Tongue (tissue), 2 donors: ENCODE data around the gene SEMA5A. TPM values are rescaled to one million over a fixed set of nuclear protein-coding genes. Genes with fewer than 3 reads are reported as not detected.

Experiments used
- small RNA-seq: library from RNA; depleted of rRNA; stranded (forward); fragments of <200 nt; gene quantifications from one replicate; pipeline ENCODE3, GENCODE V24; 2014; ENCODE audit warnings: low replicate concordance
- total RNA-seq: library from RNA; depleted of rRNA; stranded (reverse); fragments of >200 nt; gene quantifications from one replicate; pipeline ENCODE4 v1.2.3, GENCODE V29; 2014

Gene SEMA5A
- total RNA-seq, 1 donor from 2014 or later = 40.3 TPM

Small RNA genes within 50 kb of the gene (small RNA-seq; reads per million reads assigned to genes)
- gene MIR4636 = 0.16 reads per million, percentile 9 among the genes with 10 or more reads in this experiment
- gene SNORD123 = 654 reads per million, percentile 98 among the genes with 10 or more reads in this experiment

Other genes with a start within 250 kb of the SEMA5A start
- not detected for gene TAS2R1, start 84.3 kb upstream of the SEMA5A start, total RNA-seq